Measurements from ENCODE around the gene COL27A1.

- no peak for TF ChIP-seq HNRNPH1 (optimal IDR thresholded peaks at IDR 0.05; ENCODE audit: low read depth, low read length)
- TF ChIP-seq EP300 (IDR thresholded peaks at IDR 0.05; ENCODE audit: low read length): no peak
- TF ChIP-seq CEBPB (tag; IDR thresholded peaks at IDR 0.05): no peak
- no peak for TF ChIP-seq ZNF3 (CRISPR knock-in tag; IDR thresholded peaks at IDR 0.05)
- no peak for TF ChIP-seq ZNF551 (CRISPR knock-in tag; IDR thresholded peaks at IDR 0.05)
- no peak for TF ChIP-seq ZFP1 (CRISPR knock-in tag; IDR thresholded peaks at IDR 0.05)
- no peak for TF ChIP-seq HDAC2 (IDR thresholded peaks at IDR 0.05)
- no peak for TF ChIP-seq POLR2A (conservative IDR thresholded peaks at IDR 0.05)
- TF ChIP-seq KDM4B (IDR thresholded peaks at IDR 0.05; ENCODE audit: borderline replicate concordance in 2 of 2, low read depth in 1 of 2): no peak
- TF ChIP-seq E2F4 (CRISPR knock-in tag; IDR thresholded peaks at IDR 0.05; ENCODE audit: low read depth): no peak
Observed at GRCh38 chr9:114250648-114251047, 95.3 kb downstream of the COL27A1 start.

Measured in K562 (cell line).